SK-N-SH (cell line): ENCODE results near the gene GPR37L1. TPM values are rescaled to one million over a fixed set of nuclear protein-coding genes. Genes with fewer than 3 reads are reported as not detected.

ENCODE experiments used
- CTCF ChIA-PET: fragments of 300-600, 350-600 bp; formaldehyde crosslinking; extraction: SDS; loops from one replicate; lab custom pipeline; 2021; lab: Yijun Ruan, JAX
- POLR2A ChIA-PET: fragments of 350-600 bp; sonication (Branson Sonifier 250); formaldehyde crosslinking; extraction: SDS; loops from one replicate; lab custom pipeline; 2020; ENCODE audit warnings: antibody characterized with exemption, inconsistent platforms; lab: Yijun Ruan, JAX
- DNase-seq: peaks from one replicate; pipeline ENCODE4 v3.0.0; 2012
- H2AFZ ChIP-seq: fragments of 200-600 bp; sonication (generic); 2 replicates; pipeline ENCODE4 v1.8.1; 2016; ENCODE audit warnings: antibody characterized with exemption, mild to moderate bottlenecking, low read depth
- H3F3A ChIP-seq: fragments of 200-600 bp; sonication (generic); replicated peaks from 2 replicates; pipeline ENCODE3; 2016; ENCODE audit warnings: antibody characterized with exemption, mild to moderate bottlenecking; ENCODE audit not compliant: insufficient read depth
- H3K27ac ChIP-seq, 2 experiments: fragments of 200-500 bp in 1 of 2; fragments of 200-600 bp in 1 of 2; sonication (Bioruptor generic) in 1 of 2; sonication (generic), shearing (Covaris generic) in 1 of 2; 2 replicates each; pipeline versions ENCODE4 v1.5.1 to v1.6.1; 2014 to 2016; ENCODE audit warnings: low read depth in 2 of 2, inconsistent platforms in 1 of 2, low read length in 1 of 2, mild to moderate bottlenecking in 1 of 2, mixed read lengths in 1 of 2
- H3K27me3 ChIP-seq: fragments of 200-600 bp; sonication (generic), shearing (Covaris generic); 2 replicates; pipeline ENCODE4 v1.6.1; 2016; ENCODE audit warnings: mixed run types; ENCODE audit not compliant: insufficient read depth
- H3K36me3 ChIP-seq, 2 experiments: fragments of 200-500 bp in 1 of 2; fragments of 200-600 bp in 1 of 2; sonication (Bioruptor generic) in 1 of 2; sonication (generic) in 1 of 2; replicated peaks in 1 of 2; 2 replicates each; pipeline versions ENCODE3 to v1.5.1; 2014 to 2016; ENCODE audit warnings: low read length in 1 of 2, mild to moderate bottlenecking in 1 of 2; ENCODE audit not compliant: insufficient read depth in 2 of 2, control insufficient read depth in 1 of 2
- H3K4me1 ChIP-seq, 2 experiments: fragments of 200-500 bp in 1 of 2; fragments of 200-600 bp in 1 of 2; sonication (Bioruptor generic) in 1 of 2; sonication (generic), shearing (Covaris generic) in 1 of 2; 2 replicates each; pipeline versions ENCODE4 v1.5.1 to v1.6.1; 2014 to 2016; ENCODE audit warnings: low read depth in 1 of 2, low read length in 1 of 2, mixed run types in 1 of 2; ENCODE audit not compliant: insufficient read depth in 2 of 2, control insufficient read depth in 1 of 2
- H3K4me2 ChIP-seq: fragments of 200-600 bp; sonication (generic), shearing (Covaris generic); 2 replicates; pipeline ENCODE4 v1.6.1; 2017; ENCODE audit warnings: mixed run types
- H3K4me3 ChIP-seq, 2 experiments: fragments of 200-500 bp in 1 of 2; fragments of 200-600 bp in 1 of 2; sonication (Bioruptor generic) in 1 of 2; sonication (generic), shearing (Covaris generic) in 1 of 2; 2 replicates each; pipeline versions ENCODE4 v1.5.1 to v1.8.1; 2014 to 2016; ENCODE audit warnings: low read depth in 2 of 2, inconsistent platforms in 1 of 2, low read length in 1 of 2, mild to moderate bottlenecking in 1 of 2, mixed read lengths in 1 of 2, moderate library complexity in 1 of 2
- H3K79me2 ChIP-seq: fragments of 200-600 bp; sonication (generic); 2 replicates; pipeline ENCODE4 v1.8.1; 2017; ENCODE audit warnings: mild to moderate bottlenecking; ENCODE audit not compliant: insufficient read depth
- H3K9ac ChIP-seq: fragments of 200-600 bp; sonication (generic); 2 replicates; pipeline ENCODE4 v1.6.1; 2017; ENCODE audit warnings: mixed run types
- H3K9me2 ChIP-seq: fragments of 200-600 bp; sonication (generic); 2 replicates; pipeline ENCODE4 v1.6.1; 2017; ENCODE audit warnings: mixed run types
- H3K9me3 ChIP-seq: fragments of 200-600 bp; sonication (generic); 2 replicates; pipeline ENCODE4 v1.6.1; 2017; ENCODE audit warnings: mixed run types, mild to moderate bottlenecking, moderate library complexity
- H4K20me1 ChIP-seq: fragments of 200-600 bp; sonication (generic); 2 replicates; pipeline ENCODE4 v1.6.1; 2017; ENCODE audit warnings: mild to moderate bottlenecking, mixed run types; ENCODE audit not compliant: insufficient read depth
- CHD2 ChIP-seq: fragments of 150-350 bp; IDR thresholded peaks from 2 replicates; pipeline ENCODE4 v1.6.1; 2018; ENCODE audit warnings: low read length; ENCODE audit not compliant: partially characterized antibody
- EP300 ChIP-seq, 2 experiments: IDR thresholded peaks; 2 replicates each; pipeline versions ENCODE4 v1.4.0 to v1.6.1; 2012; ENCODE audit warnings: borderline replicate concordance in 1 of 2, low read depth in 1 of 2, low read length in 1 of 2
- EZH2phosphoT487 ChIP-seq: fragments of 200-600 bp; sonication (generic); IDR thresholded peaks from 2 replicates; pipeline ENCODE4 v1.6.1; 2017; ENCODE audit warnings: low read depth, mixed run types, mild to moderate bottlenecking, antibody characterized with exemption, moderate library complexity, borderline replicate concordance
- FOSL2 ChIP-seq: IDR thresholded peaks from 2 replicates; pipeline ENCODE4 v1.4.0; 2012; ENCODE audit warnings: low read depth, mild to moderate bottlenecking, moderate library complexity, borderline replicate concordance
- FOXJ3 ChIP-seq: sonication (generic); formaldehyde crosslinking; IDR thresholded peaks from 2 replicates; pipeline ENCODE4 v1.5.1; 2020; ENCODE audit warnings: mild to moderate bottlenecking, missing genetic modification reagents
- JUND ChIP-seq: IDR thresholded peaks from 2 replicates; pipeline ENCODE4 v1.4.0; 2012
- MXI1 ChIP-seq: IDR thresholded peaks from 2 replicates; pipeline ENCODE4 v1.6.1; 2012; ENCODE audit warnings: mild to moderate bottlenecking, low read depth, low read length, improper control_type of control experiment
- NFIC ChIP-seq: IDR thresholded peaks from 2 replicates; pipeline ENCODE4 v1.4.0; 2012; ENCODE audit warnings: borderline replicate concordance
- RAD21 ChIP-seq: IDR thresholded peaks from 2 replicates; pipeline ENCODE4 v1.6.1; 2012; ENCODE audit warnings: mild to moderate bottlenecking, low read length
- RCOR1 ChIP-seq: fragments of 150-350 bp; IDR thresholded peaks from 2 replicates; pipeline ENCODE4 v1.6.1; 2017; ENCODE audit warnings: antibody characterized with exemption, low read length
- RFX5 ChIP-seq: IDR thresholded peaks from 2 replicates; pipeline ENCODE4 v1.6.1; 2012; ENCODE audit warnings: mild to moderate bottlenecking, improper control_type of control experiment, low read length
- RXRA ChIP-seq: IDR thresholded peaks from 2 replicates; pipeline ENCODE4 v1.4.0; 2012; ENCODE audit warnings: low read depth, mild to moderate bottlenecking, borderline replicate concordance
- SIN3A ChIP-seq: IDR thresholded peaks from 2 replicates; pipeline ENCODE4 v1.6.1; 2012; ENCODE audit warnings: low read depth, mild to moderate bottlenecking, low read length, moderate library complexity, borderline replicate concordance
- SMC3 ChIP-seq: IDR thresholded peaks from 2 replicates; pipeline ENCODE4 v1.6.1; 2012; ENCODE audit warnings: low read depth, low read length, improper control_type of control experiment
- TEAD4 ChIP-seq: IDR thresholded peaks from 2 replicates; pipeline ENCODE4 v1.4.0; 2012; ENCODE audit warnings: mild to moderate bottlenecking, borderline replicate concordance; ENCODE audit not compliant: insufficient read depth
- YY1 ChIP-seq: IDR thresholded peaks from 2 replicates; pipeline ENCODE4 v1.4.0; 2012; ENCODE audit warnings: low read depth, mild to moderate bottlenecking
- WGBS: methylation state at CpG from one replicate; pipeline ENCODE4 v1.1.6; 2017; ENCODE audit warnings: low lambda C conversion rate; 5-methylcytosine and 5-hydroxymethylcytosine counted together
- polyA plus RNA-seq, 3 experiments: library from polyadenylated mRNA; depleted of rRNA; stranded (reverse); fragments of >200 nt; gene quantifications; 2 replicates each; pipeline ENCODE4 v1.2.3, GENCODE V29; 2012
- TF ChIP-seq, protein P1 (sequence below): fragments of 200-600 bp; sonication (generic); IDR thresholded peaks from 2 replicates; pipeline ENCODE4 v1.6.1; 2017; ENCODE audit warnings: antibody characterized with exemption, mild to moderate bottlenecking, moderate library complexity
- TF ChIP-seq, protein P2 (sequence below): fragments of 150-350 bp; IDR thresholded peaks from 2 replicates; pipeline ENCODE4 v1.6.1; 2016; ENCODE audit warnings: mild to moderate bottlenecking, low read depth, low read length
- TF ChIP-seq, protein P3 (sequence below): IDR thresholded peaks from 2 replicates; pipeline ENCODE4 v1.4.0; 2012; ENCODE audit warnings: low read depth
- TF ChIP-seq, protein P4 (sequence below): IDR thresholded peaks from 2 replicates; pipeline ENCODE4; 2012

GPR37L1 gene
- polyA plus RNA-seq, 1 of the 3 experiments (the other 2 are of a cell fraction) = not detected

DNA sequence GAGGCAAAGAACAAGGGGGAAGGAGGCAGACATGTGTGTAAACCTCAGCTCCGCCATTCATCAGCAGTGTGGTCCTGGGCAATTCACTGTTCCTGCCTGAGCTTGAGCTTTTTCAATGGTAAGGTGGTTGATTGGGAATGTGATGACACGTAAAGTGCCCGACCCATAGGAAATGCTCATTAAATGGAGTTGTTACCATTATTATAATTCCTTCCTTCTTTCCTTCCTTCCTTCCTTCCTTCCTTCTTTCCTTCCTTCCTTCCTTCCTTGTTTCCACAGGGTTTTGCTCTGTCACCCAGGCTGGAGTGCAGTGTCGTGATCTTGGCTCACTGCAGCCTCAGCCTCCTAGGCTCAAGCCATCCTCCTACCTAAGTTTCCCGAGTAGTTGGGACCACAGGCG lies 4.3 kb downstream of the GPR37L1 start (continued):
- TF ChIP-seq RFX5 (no peak), SMC3 (no peak), FOXJ3 (CRISPR knock-in tag) (no peak), TEAD4 (no peak), FOSL2 (no peak), JUND (no peak)
- TF ChIP-seq, protein P1, sequence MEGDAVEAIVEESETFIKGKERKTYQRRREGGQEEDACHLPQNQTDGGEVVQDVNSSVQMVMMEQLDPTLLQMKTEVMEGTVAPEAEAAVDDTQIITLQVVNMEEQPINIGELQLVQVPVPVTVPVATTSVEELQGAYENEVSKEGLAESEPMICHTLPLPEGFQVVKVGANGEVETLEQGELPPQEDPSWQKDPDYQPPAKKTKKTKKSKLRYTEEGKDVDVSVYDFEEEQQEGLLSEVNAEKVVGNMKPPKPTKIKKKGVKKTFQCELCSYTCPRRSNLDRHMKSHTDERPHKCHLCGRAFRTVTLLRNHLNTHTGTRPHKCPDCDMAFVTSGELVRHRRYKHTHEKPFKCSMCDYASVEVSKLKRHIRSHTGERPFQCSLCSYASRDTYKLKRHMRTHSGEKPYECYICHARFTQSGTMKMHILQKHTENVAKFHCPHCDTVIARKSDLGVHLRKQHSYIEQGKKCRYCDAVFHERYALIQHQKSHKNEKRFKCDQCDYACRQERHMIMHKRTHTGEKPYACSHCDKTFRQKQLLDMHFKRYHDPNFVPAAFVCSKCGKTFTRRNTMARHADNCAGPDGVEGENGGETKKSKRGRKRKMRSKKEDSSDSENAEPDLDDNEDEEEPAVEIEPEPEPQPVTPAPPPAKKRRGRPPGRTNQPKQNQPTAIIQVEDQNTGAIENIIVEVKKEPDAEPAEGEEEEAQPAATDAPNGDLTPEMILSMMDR = no peak

DNA sequence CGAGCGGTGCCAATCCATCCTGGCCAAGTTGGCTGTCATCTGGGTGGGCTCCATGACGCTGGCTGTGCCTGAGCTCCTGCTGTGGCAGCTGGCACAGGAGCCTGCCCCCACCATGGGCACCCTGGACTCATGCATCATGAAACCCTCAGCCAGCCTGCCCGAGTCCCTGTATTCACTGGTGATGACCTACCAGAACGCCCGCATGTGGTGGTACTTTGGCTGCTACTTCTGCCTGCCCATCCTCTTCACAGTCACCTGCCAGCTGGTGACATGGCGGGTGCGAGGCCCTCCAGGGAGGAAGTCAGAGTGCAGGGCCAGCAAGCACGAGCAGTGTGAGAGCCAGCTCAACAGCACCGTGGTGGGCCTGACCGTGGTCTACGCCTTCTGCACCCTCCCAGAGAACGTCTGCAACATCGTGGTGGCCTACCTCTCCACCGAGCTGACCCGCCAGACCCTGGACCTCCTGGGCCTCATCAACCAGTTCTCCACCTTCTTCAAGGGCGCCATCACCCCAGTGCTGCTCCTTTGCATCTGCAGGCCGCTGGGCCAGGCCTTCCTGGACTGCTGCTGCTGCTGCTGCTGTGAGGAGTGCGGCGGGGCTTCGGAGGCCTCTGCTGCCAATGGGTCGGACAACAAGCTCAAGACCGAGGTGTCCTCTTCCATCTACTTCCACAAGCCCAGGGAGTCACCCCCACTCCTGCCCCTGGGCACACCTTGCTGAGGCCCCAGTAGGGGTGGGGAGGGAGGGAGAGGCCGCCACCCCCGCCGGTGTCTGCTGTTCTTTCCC lies 5.3 kb downstream of the GPR37L1 start:
- no peak overlapping the region for H3K27ac ChIP-seq
- no peaks in the 10 kb centered on the region for H4K20me1 ChIP-seq
- DNase-seq = no peak
- no peaks in the 10 kb centered on the region for H3K79me2 ChIP-seq
- H3K27me3 ChIP-seq = no peaks in the 10 kb centered on the region
- H3K9me2 ChIP-seq = no peaks in the 10 kb centered on the region
- H3K36me3 ChIP-seq = peaks cover 0 to 9% of the 10 kb centered on the region in 2 experiments
- 91% methylated on average over 7 of the region's 26 CpGs for WGBS
- H3F3A ChIP-seq = peaks cover 3% of the 10 kb centered on the region
- CTCF ChIA-PET = interaction anchor here (1.4 to 12.0 kb wide), 5 partner anchors 7 to 122 kb away, joined by 3 to 411 read pairs (median 5); partner anchors contain the start of genes ELF3 and GPR37L1
- H3K4me2 ChIP-seq = no peak overlapping the region
- H2AFZ ChIP-seq = no peak overlapping the region
- H3K4me1 ChIP-seq = peaks cover 0 to 10% of the 10 kb centered on the region in 2 experiments; a peak in 1 of 4 replicates
- no peak overlapping the region for H3K4me3 ChIP-seq
- TF ChIP-seq YY1 (no peak), NFIC (no peak), MXI1 (no peak), SIN3A (no peak), RXRA (no peak), EP300 (IDR thresholded peaks at IDR 0.05; ENCODE audit: borderline replicate concordance in 1 of 2, low read depth in 1 of 2, low read length in 1 of 2) (no peak), FOXJ3 (CRISPR knock-in tag) (no peak), RAD21 (no peak), EZH2phosphoT487 (no peak), JUND (no peak), CHD2 (no peak), SMC3 (no peak), TEAD4 (no peak), RCOR1 (no peak)
- TF ChIP-seq, protein P2, sequence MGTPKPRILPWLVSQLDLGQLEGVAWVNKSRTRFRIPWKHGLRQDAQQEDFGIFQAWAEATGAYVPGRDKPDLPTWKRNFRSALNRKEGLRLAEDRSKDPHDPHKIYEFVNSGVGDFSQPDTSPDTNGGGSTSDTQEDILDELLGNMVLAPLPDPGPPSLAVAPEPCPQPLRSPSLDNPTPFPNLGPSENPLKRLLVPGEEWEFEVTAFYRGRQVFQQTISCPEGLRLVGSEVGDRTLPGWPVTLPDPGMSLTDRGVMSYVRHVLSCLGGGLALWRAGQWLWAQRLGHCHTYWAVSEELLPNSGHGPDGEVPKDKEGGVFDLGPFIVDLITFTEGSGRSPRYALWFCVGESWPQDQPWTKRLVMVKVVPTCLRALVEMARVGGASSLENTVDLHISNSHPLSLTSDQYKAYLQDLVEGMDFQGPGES = no peak
- TF ChIP-seq, protein P3, sequence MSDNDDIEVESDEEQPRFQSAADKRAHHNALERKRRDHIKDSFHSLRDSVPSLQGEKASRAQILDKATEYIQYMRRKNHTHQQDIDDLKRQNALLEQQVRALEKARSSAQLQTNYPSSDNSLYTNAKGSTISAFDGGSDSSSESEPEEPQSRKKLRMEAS = no peak
- TF ChIP-seq, protein P4, sequence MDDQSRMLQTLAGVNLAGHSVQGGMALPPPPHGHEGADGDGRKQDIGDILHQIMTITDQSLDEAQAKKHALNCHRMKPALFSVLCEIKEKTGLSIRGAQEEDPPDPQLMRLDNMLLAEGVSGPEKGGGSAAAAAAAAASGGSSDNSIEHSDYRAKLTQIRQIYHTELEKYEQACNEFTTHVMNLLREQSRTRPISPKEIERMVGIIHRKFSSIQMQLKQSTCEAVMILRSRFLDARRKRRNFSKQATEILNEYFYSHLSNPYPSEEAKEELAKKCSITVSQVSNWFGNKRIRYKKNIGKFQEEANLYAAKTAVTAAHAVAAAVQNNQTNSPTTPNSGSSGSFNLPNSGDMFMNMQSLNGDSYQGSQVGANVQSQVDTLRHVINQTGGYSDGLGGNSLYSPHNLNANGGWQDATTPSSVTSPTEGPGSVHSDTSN = no peak
- H3K9ac ChIP-seq = no peak overlapping the region
- POLR2A ChIA-PET = no interaction called here
- H3K9me3 ChIP-seq = no peaks in the 10 kb centered on the region
